Testis (tissue), 2 donors: Measurements from ENCODE around the gene CHRNB4.

Experiments
- POLR2A ChIP-seq: fragments of 450-650 bp; IDR thresholded peaks from one replicate; pipeline ENCODE4 v1.6.1; 2017; ENCODE audit warnings: antibody characterized with exemption, mild to moderate bottlenecking, moderate library complexity
- TF ChIP-seq, protein P1 (sequence below), 3 experiments: fragments of 450-650 bp in 2 of 3; fragments of 200-600 bp in 1 of 3; sonication (generic) in 1 of 3; IDR thresholded peaks; one replicate each; pipeline ENCODE4 v1.5.1; 2016 to 2019; ENCODE audit warnings: antibody characterized with exemption in 3 of 3, mild to moderate bottlenecking in 2 of 3, moderate library complexity in 1 of 3

GRCh38 chr15:78681281-78682003 is 40.4 kb upstream of the CHRNB4 start:
- no peak for TF ChIP-seq POLR2A
- TF ChIP-seq, protein P1, sequence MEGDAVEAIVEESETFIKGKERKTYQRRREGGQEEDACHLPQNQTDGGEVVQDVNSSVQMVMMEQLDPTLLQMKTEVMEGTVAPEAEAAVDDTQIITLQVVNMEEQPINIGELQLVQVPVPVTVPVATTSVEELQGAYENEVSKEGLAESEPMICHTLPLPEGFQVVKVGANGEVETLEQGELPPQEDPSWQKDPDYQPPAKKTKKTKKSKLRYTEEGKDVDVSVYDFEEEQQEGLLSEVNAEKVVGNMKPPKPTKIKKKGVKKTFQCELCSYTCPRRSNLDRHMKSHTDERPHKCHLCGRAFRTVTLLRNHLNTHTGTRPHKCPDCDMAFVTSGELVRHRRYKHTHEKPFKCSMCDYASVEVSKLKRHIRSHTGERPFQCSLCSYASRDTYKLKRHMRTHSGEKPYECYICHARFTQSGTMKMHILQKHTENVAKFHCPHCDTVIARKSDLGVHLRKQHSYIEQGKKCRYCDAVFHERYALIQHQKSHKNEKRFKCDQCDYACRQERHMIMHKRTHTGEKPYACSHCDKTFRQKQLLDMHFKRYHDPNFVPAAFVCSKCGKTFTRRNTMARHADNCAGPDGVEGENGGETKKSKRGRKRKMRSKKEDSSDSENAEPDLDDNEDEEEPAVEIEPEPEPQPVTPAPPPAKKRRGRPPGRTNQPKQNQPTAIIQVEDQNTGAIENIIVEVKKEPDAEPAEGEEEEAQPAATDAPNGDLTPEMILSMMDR (IDR thresholded peaks at IDR 0.05): no peak
